SK-N-SH treated with all-trans-retinoic acid at 6 μM for 48 hours (cell line): Measurements from ENCODE around the gene ABI3.

Experiments used
- ATAC-seq: fragments of 200-7000 bp; cut with Tn5 transposase; 3 replicates; pipeline ENCODE4 v1.9.1; 2020; ENCODE audit warnings: mild to moderate bottlenecking, moderate library complexity
- ARNTL ChIP-seq: fragments of 450-650 bp; formaldehyde crosslinking; IDR thresholded peaks from 2 replicates; pipeline ENCODE4 v1.5.0; 2020; ENCODE audit warnings: low read depth, mild to moderate bottlenecking, moderate library complexity, borderline replicate concordance
- BACH2 ChIP-seq: fragments of 250-450 bp; sonication (Bioruptor Pico); IDR thresholded peaks from 2 replicates; pipeline ENCODE4 v1.9.0; 2021; ENCODE audit warnings: mild to moderate bottlenecking, borderline replicate concordance
- CSDC2 ChIP-seq: fragments of 250-450 bp; sonication (Bioruptor Pico); IDR thresholded peaks from 2 replicates; pipeline ENCODE4 v1.5.0; 2020; ENCODE audit warnings: mild to moderate bottlenecking, moderate library complexity
- ESRRG ChIP-seq: fragments of 250-450 bp; sonication (Bioruptor Pico); IDR thresholded peaks from 2 replicates; pipeline ENCODE4 v1.6.1; 2021; ENCODE audit warnings: mild to moderate bottlenecking
- GLIS3 ChIP-seq: fragments of 250-450 bp; sonication (Bioruptor Pico); IDR thresholded peaks from 2 replicates; pipeline ENCODE4 v1.5.0; 2020; ENCODE audit warnings: mild to moderate bottlenecking, moderate library complexity
- OSR1 ChIP-seq: fragments of 250-450 bp; sonication (Bioruptor Pico); IDR thresholded peaks from 2 replicates; pipeline ENCODE4 v1.8.0; 2022; ENCODE audit warnings: moderate library complexity, mild to moderate bottlenecking, inconsistent platforms
- PATZ1 ChIP-seq: fragments of 250-450 bp; sonication (Bioruptor Pico); IDR thresholded peaks from 2 replicates; pipeline ENCODE4 v1.8.0; 2020; ENCODE audit warnings: mild to moderate bottlenecking, moderate library complexity, borderline replicate concordance
- POU6F1 ChIP-seq: fragments of 250-450 bp; sonication (Bioruptor Pico); IDR thresholded peaks from 2 replicates; pipeline ENCODE4 v1.8.0; 2021; ENCODE audit warnings: low read depth, mild to moderate bottlenecking, moderate library complexity, borderline replicate concordance
- PPARA ChIP-seq: fragments of 250-450 bp; sonication (Bioruptor Pico); IDR thresholded peaks from 2 replicates; pipeline ENCODE4 v1.5.0; 2020; ENCODE audit warnings: mild to moderate bottlenecking, borderline replicate concordance
- RARB ChIP-seq: fragments of 250-450 bp; sonication (Bioruptor Pico); IDR thresholded peaks from 2 replicates; pipeline ENCODE4 v1.8.0; 2021; ENCODE audit warnings: mild to moderate bottlenecking, moderate library complexity
- SNAI2 ChIP-seq: fragments of 250-450 bp; sonication (Bioruptor Pico); IDR thresholded peaks from 2 replicates; pipeline ENCODE4 v1.5.0; 2020; ENCODE audit warnings: mild to moderate bottlenecking, moderate library complexity
- TCF4 ChIP-seq: fragments of 250-450 bp; sonication (Bioruptor Pico); IDR thresholded peaks from 2 replicates; pipeline ENCODE4 v1.8.0; 2021; ENCODE audit warnings: mild to moderate bottlenecking, moderate library complexity, borderline replicate concordance
- TOX ChIP-seq: fragments of 250-450 bp; sonication (Bioruptor Pico); IDR thresholded peaks from 2 replicates; pipeline ENCODE4 v1.8.0; 2021; ENCODE audit warnings: mild to moderate bottlenecking, moderate library complexity, borderline replicate concordance
- TSHZ2 ChIP-seq: fragments of 250-450 bp; sonication (Bioruptor Pico); IDR thresholded peaks from 2 replicates; pipeline ENCODE4 v1.5.0; 2020; ENCODE audit warnings: mild to moderate bottlenecking, moderate library complexity
- ZC3H10 ChIP-seq: fragments of 250-450 bp; sonication (Bioruptor Pico); IDR thresholded peaks from 2 replicates; pipeline ENCODE4 v1.5.1; 2021; ENCODE audit warnings: mild to moderate bottlenecking, moderate library complexity
- ZFP3 ChIP-seq: fragments of 250-450 bp; sonication (Bioruptor Pico); IDR thresholded peaks from 2 replicates; pipeline ENCODE4 v1.5.0; 2020; ENCODE audit warnings: mild to moderate bottlenecking, moderate library complexity
- ZFP30 ChIP-seq: fragments of 450-650 bp; formaldehyde crosslinking; IDR thresholded peaks from 2 replicates; pipeline ENCODE4 v1.5.0; 2022; ENCODE audit warnings: mild to moderate bottlenecking, moderate library complexity
- ZNF565 ChIP-seq: fragments of 450-650 bp; formaldehyde crosslinking; conservative IDR thresholded peaks from 2 replicates; pipeline ENCODE4 v1.5.0; 2020; ENCODE audit warnings: low read depth, mild to moderate bottlenecking, moderate library complexity
- ZNF70 ChIP-seq: fragments of 450-650 bp; formaldehyde crosslinking; IDR thresholded peaks from 2 replicates; pipeline ENCODE4 v1.5.0; 2020; ENCODE audit warnings: mild to moderate bottlenecking, moderate library complexity
- ZNF8 ChIP-seq: fragments of 450-650 bp; formaldehyde crosslinking; IDR thresholded peaks from 2 replicates; pipeline ENCODE4 v1.5.0; 2020; ENCODE audit warnings: mild to moderate bottlenecking, moderate library complexity

The ABI3 gene

DNA sequence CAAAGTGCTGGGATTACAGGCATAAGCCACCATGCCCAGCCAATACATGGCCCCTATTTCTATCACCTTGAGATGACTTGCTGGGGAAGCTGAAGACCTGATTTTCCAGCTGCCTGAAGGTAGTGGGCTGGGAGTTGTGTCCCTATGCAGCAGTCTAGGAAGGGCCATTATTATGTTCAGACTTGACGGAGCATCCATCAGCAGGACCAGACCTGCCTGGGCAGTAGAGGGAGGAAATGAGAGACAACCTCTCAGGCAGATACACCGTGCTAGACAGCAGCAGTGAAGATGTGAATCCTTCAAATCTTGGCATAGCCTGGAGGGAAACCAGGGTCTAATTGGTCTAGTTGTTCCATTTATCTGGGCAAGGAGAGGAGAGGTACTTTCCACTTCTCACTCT is 55.7 kb downstream of the ABI3 start:
- no peak for TF ChIP-seq TCF4
- TF ChIP-seq TSHZ2, result no peak
- no peak for TF ChIP-seq ZNF565
- TF ChIP-seq CSDC2, result no peak
- no peak for TF ChIP-seq OSR1 (CRISPR knock-in tag)
- TF ChIP-seq ZC3H10 (CRISPR knock-in tag), result no peak
- TF ChIP-seq ZFP30 (CRISPR knock-in tag), result no peak
- ATAC-seq, result no peak

DNA sequence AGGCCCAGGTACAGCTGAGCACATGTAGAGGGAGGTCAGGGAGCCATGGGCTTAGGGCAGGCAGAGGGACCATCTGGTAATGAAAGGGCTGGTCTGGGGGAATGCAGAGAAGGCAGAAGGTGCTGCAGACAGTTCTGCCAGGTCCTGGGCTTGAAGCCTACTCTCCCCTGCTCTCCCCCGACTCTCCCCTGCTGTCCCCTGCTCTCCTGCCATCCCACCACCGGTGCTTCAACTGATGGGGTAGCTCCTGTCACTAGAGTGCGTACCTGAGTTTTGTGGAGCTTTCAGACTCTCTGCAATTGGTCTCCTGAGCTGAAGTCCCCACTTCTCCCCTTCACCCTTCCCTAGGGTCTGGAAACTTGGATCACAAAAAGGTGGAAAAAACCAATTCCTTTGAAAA is 57.4 kb downstream of the ABI3 start:
- no peak for ATAC-seq

DNA sequence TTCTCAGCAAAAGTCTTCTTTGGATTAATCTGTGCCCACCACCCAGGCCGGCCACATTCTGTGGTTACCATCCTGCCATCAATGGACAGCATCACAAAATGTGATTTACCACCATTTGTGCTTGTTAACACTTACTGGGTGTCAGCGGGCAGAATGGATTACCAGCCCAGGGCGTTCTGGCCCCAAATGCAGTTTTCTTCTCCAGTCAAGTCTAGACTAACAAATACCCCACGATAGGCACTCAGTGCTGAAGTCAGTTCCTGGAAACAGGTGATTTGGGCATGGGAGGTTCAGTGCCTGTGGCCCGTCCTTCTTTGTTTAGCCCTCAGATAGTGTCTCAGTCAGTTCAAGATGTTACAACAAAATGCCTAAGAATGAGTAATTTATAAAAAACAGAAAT is 58.8 kb downstream of the ABI3 start:
- TF ChIP-seq RARB (CRISPR knock-in tag), result no peak
- no peak for TF ChIP-seq GLIS3 (CRISPR knock-in tag)
- TF ChIP-seq ESRRG, result no peak
- TF ChIP-seq ZNF565, result no peak
- no peak for TF ChIP-seq ARNTL (CRISPR knock-in tag)
- TF ChIP-seq TSHZ2, result no peak
- no peak for TF ChIP-seq OSR1 (CRISPR knock-in tag)
- no peak for TF ChIP-seq ZNF8 (CRISPR knock-in tag)
- no peak for TF ChIP-seq ZC3H10 (CRISPR knock-in tag)
- no peak for TF ChIP-seq CSDC2
- TF ChIP-seq PATZ1 (CRISPR knock-in tag), result no peak
- TF ChIP-seq POU6F1 (CRISPR knock-in tag), result no peak
- TF ChIP-seq PPARA (CRISPR knock-in tag), result no peak
- TF ChIP-seq TOX (CRISPR knock-in tag), result no peak
- no peak for TF ChIP-seq ZNF70 (CRISPR knock-in tag)
- TF ChIP-seq, all 23 proteins: peak for 0
- no peak for ATAC-seq

More for the DNA sequence above, 57.4 kb downstream of the ABI3 start:
- TF ChIP-seq SNAI2 (CRISPR knock-in tag) (no peak), ZFP3 (CRISPR knock-in tag) (no peak), BACH2 (CRISPR knock-in tag) (no peak), ZFP30 (CRISPR knock-in tag) (no peak), OSR1 (CRISPR knock-in tag) (no peak), GLIS3 (CRISPR knock-in tag) (no peak), TCF4 (no peak), ZNF8 (CRISPR knock-in tag) (no peak), ZNF70 (CRISPR knock-in tag) (no peak), POU6F1 (CRISPR knock-in tag) (no peak)
- TF ChIP-seq, all 23 proteins: peak for 0
